ENCODE data around the gene RAVER2. TPM values are rescaled to one million over a fixed set of nuclear protein-coding genes. Genes with fewer than 3 reads are reported as not detected.

RAVER2 gene
- total RNA-seq, 1 donor from 2014 or later: 0.55 TPM

GRCh38 chr1:64878931-64879611 is 134.2 kb downstream of the RAVER2 start:
- Mint-ChIP-seq H3K4me3 (ENCODE audit: low read depth) (no peak overlapping the region), H3K4me1 (ENCODE audit: low read depth) (peaks cover 31% of the 10 kb centered on the region), H3K9me3 (no peaks in the 10 kb centered on the region), H3K36me3 (ENCODE audit: low read depth) (peaks cover 69% of the 10 kb centered on the region), H3K27me3 (ENCODE audit: low read depth) (no peaks in the 10 kb centered on the region), H3K27ac (no peak overlapping the region)
- intact Hi-C loops (cut with micrococcal nuclease): loop anchor here (5.0 kb wide), 2 partner anchors 43 to 88 kb away; partner anchors contain the start of gene JAK1
- DNase-seq (ENCODE audit: low spot score): no peak

GRCh38 chr1:64880449-64880848 is 135.6 kb downstream of the RAVER2 start:
- peaks cover 35% of the 10 kb centered on the region for H3K4me1 Mint-ChIP-seq (ENCODE audit: low read depth)
- intact Hi-C loops (cut with micrococcal nuclease): no loop called here
- no peak overlapping the region for H3K4me3 Mint-ChIP-seq (ENCODE audit: low read depth)

GRCh38 chr1:64881281-64881680 is 136.4 kb downstream of the RAVER2 start:
- Mint-ChIP-seq H3K27me3 (ENCODE audit: low read depth) (no peaks in the 10 kb centered on the region), H3K27ac (no peak overlapping the region), H3K4me1 (ENCODE audit: low read depth) (peaks cover 33% of the 10 kb centered on the region), H3K36me3 (ENCODE audit: low read depth) (peaks cover 59% of the 10 kb centered on the region), H3K4me3 (ENCODE audit: low read depth) (no peak overlapping the region), H3K9me3 (no peaks in the 10 kb centered on the region)
- intact Hi-C loops (cut with micrococcal nuclease): no loop called here
- DNase-seq (ENCODE audit: low spot score): no peak

More at GRCh38 chr1:64880449-64880848, 135.6 kb downstream of the RAVER2 start:
- no peak overlapping the region for H3K27ac Mint-ChIP-seq
- peaks cover 67% of the 10 kb centered on the region for H3K36me3 Mint-ChIP-seq (ENCODE audit: low read depth)
- H3K27me3 Mint-ChIP-seq (ENCODE audit: low read depth): no peaks in the 10 kb centered on the region
- DNase-seq (ENCODE audit: low spot score): no peak
- H3K9me3 Mint-ChIP-seq: no peaks in the 10 kb centered on the region

Other genes starting within 250 kb of the RAVER2 start
- gene JAK1, start 221.5 kb downstream of the RAVER2 start, total RNA-seq: 99.9 and 105 TPM in 2 replicates

All from activated T-helper 2 cell treated with anti-CD3 and anti-CD28 coated beads, Interferon-gamma antibody, Interleukin-2, Interleukin-4, amounts not matched to agents 10 μg/mL and 5 μg/mL and 100 μg/mL, durations not matched to agents 14 hours and 24 hours and 36 hours (primary cell).